IMR-90 (cell line): ENCODE measurements around the gene GXYLT1. TPM values are rescaled to one million over a fixed set of nuclear protein-coding genes. Genes with fewer than 3 reads are reported as not detected.

Experiments
- ATAC-seq: fragments of 200-7000 bp; cut with Tn5 transposase; 2 replicates; pipeline ENCODE4 v1.9.1; 2020; ENCODE audit warnings: low read depth, mild to moderate bottlenecking, moderate library complexity
- BruUV-seq: library from RNA; stranded (reverse); fragments of 400-500 nt; replicated peaks from 2 replicates; lab custom pipeline; 2021; lab: Mats Ljungman, UMichigan
- CTCF ChIA-PET: fragments of 300-600 bp; formaldehyde crosslinking; extraction: SDS; loops from one replicate; lab custom pipeline; 2021; ENCODE audit warnings: antibody characterized with exemption; lab: Yijun Ruan, JAX
- POLR2A ChIA-PET: fragments of 300-600 bp; sonication (Branson Sonifier 250); formaldehyde crosslinking; loops from one replicate; lab custom pipeline; 2022; ENCODE audit warnings: antibody characterized with exemption; ENCODE audit not compliant: unreplicated experiment; lab: Charles Lee
- DNase-seq: peaks from one replicate; pipeline ENCODE4 v3.0.0; 2013
- H2AFZ ChIP-seq: replicated peaks from 2 replicates; pipeline ENCODE3; 2013; ENCODE audit warnings: low read length, mild to moderate bottlenecking; ENCODE audit not compliant: poor library complexity
- H2AK5ac ChIP-seq: 2 replicates; pipeline ENCODE4 v1.6.1; 2013; ENCODE audit warnings: low read depth, low read length, inconsistent platforms
- H2AK9ac ChIP-seq: replicated peaks from 2 replicates; pipeline ENCODE3; 2013; ENCODE audit warnings: mild to moderate bottlenecking, low read depth, low read length, moderate library complexity; ENCODE audit not compliant: poor library complexity
- H2BK120ac ChIP-seq: 2 replicates; pipeline ENCODE4 v1.6.1; 2013; ENCODE audit warnings: low read depth, low read length, inconsistent platforms
- H2BK15ac ChIP-seq: 3 replicates; pipeline ENCODE4 v1.6.1; 2013; ENCODE audit warnings: low read depth, low read length, inconsistent platforms
- H2BK20ac ChIP-seq: 2 replicates; pipeline ENCODE4 v1.6.1; 2013; ENCODE audit warnings: low read depth, mild to moderate bottlenecking, inconsistent platforms, low read length, moderate library complexity
- H2BK5ac ChIP-seq: 2 replicates; pipeline ENCODE4 v1.6.1; 2013; ENCODE audit warnings: mild to moderate bottlenecking, low read depth, low read length, inconsistent platforms; ENCODE audit not compliant: poor library complexity, severe bottlenecking
- H3K14ac ChIP-seq: replicated peaks from 2 replicates; pipeline ENCODE4 v1.6.1; 2013; ENCODE audit warnings: low read depth, low read length, inconsistent platforms
- H3K18ac ChIP-seq: 2 replicates; pipeline ENCODE4 v1.6.1; 2013; ENCODE audit warnings: low read depth, low read length, control low read depth
- H3K23ac ChIP-seq: 2 replicates; pipeline ENCODE4 v1.6.1; 2013; ENCODE audit warnings: low read depth, low read length, inconsistent platforms
- H3K27ac ChIP-seq: 2 replicates; pipeline ENCODE4 v1.5.1; 2013; ENCODE audit warnings: mild to moderate bottlenecking, control low read depth, low read length; ENCODE audit not compliant: insufficient read depth
- H3K27me3 ChIP-seq: 2 replicates; pipeline ENCODE4 v1.6.1; 2013; ENCODE audit warnings: low read length; ENCODE audit not compliant: control insufficient read depth, insufficient read depth
- H3K36me3 ChIP-seq: 2 replicates; pipeline ENCODE4 v1.6.1; 2013; ENCODE audit warnings: low read length, mixed read lengths; ENCODE audit not compliant: control insufficient read depth, insufficient read depth
- H3K4ac ChIP-seq: 2 replicates; pipeline ENCODE4 v1.6.1; 2013; ENCODE audit warnings: low read depth, low read length, inconsistent platforms
- H3K4me1 ChIP-seq: 2 replicates; pipeline ENCODE4 v1.6.1; 2013; ENCODE audit warnings: low read length, mixed read lengths; ENCODE audit not compliant: control insufficient read depth, insufficient read depth
- H3K4me2 ChIP-seq: 2 replicates; pipeline ENCODE4 v1.6.1; 2013; ENCODE audit warnings: low read depth, mild to moderate bottlenecking, control low read depth, low read length, moderate library complexity
- H3K4me3 ChIP-seq: 2 replicates; pipeline ENCODE4 v1.5.1; 2013; ENCODE audit warnings: low read depth, mild to moderate bottlenecking, control low read depth, low read length, moderate library complexity; ENCODE audit not compliant: insufficient read depth
- H3K56ac ChIP-seq: 2 replicates; pipeline ENCODE4 v1.6.1; 2013; ENCODE audit warnings: low read length, inconsistent platforms; ENCODE audit not compliant: insufficient read depth; ENCODE audit errors: extremely low read depth
- H3K79me1 ChIP-seq, 2 experiments: 2 replicates each; pipeline ENCODE4 v1.6.1; 2013; ENCODE audit warnings: low read length in 2 of 2, inconsistent platforms in 1 of 2, low read depth in 1 of 2
- H3K9ac ChIP-seq: 2 replicates; pipeline ENCODE4 v1.6.1; 2013; ENCODE audit warnings: low read depth, low read length, control low read depth
- H3K9me1 ChIP-seq: 2 replicates; pipeline ENCODE4 v1.6.1; 2013; ENCODE audit warnings: low read length, inconsistent platforms; ENCODE audit not compliant: insufficient read depth
- H3K9me3 ChIP-seq: 2 replicates; pipeline ENCODE4 v1.6.1; 2013; ENCODE audit warnings: low read length; ENCODE audit not compliant: control insufficient read depth, insufficient read depth
- H4K20me1 ChIP-seq: 2 replicates; pipeline ENCODE4 v1.6.1; 2013; ENCODE audit warnings: low read length, inconsistent platforms; ENCODE audit not compliant: insufficient read depth
- H4K5ac ChIP-seq: 2 replicates; pipeline ENCODE4 v1.6.1; 2013; ENCODE audit warnings: mild to moderate bottlenecking, low read depth, low read length, control low read depth
- H4K8ac ChIP-seq, 2 experiments: 2 replicates each; pipeline ENCODE4 v1.6.1; 2013; ENCODE audit warnings: low read depth in 2 of 2, low read length in 2 of 2, control low read depth in 1 of 2, inconsistent platforms in 1 of 2
- H4K91ac ChIP-seq: 2 replicates; pipeline ENCODE4 v1.6.1; 2013; ENCODE audit warnings: low read depth, low read length, inconsistent platforms; ENCODE audit not compliant: insufficient read depth
- FOS ChIP-seq: fragments of 150-350 bp; IDR thresholded peaks from 2 replicates; pipeline ENCODE4 v1.6.1; 2016; ENCODE audit warnings: low read depth, low read length
- MXI1 ChIP-seq: IDR thresholded peaks from 2 replicates; pipeline ENCODE4 v1.6.1; 2012; ENCODE audit warnings: low read depth, mild to moderate bottlenecking, low read length, moderate library complexity, borderline replicate concordance
- POLR2A ChIP-seq: IDR thresholded peaks from 2 replicates; pipeline ENCODE4 v1.6.1; 2012; ENCODE audit warnings: mild to moderate bottlenecking, low read depth, low read length
- WGBS, 2 experiments: methylation state at CpG; one replicate each; pipeline versions ENCODE4 v1.1.5 to v1.1.7; 2013; ENCODE audit warnings: missing lambda C conversion rate in 2 of 2; ENCODE audit not compliant: insufficient read length in 1 of 2; ENCODE audit errors: extremely low coverage in 2 of 2; 5-methylcytosine and 5-hydroxymethylcytosine counted together
- dilution Hi-C: fragments of 300-500 bp; cut with HindIII; formaldehyde crosslinking; loops from one replicate; pipeline ENCODE4 v1.14.3; 2018; ENCODE audit warnings: low sequenced_read_pairs; ENCODE audit not compliant: unreplicated experiment
- in situ Hi-C: fragments of 300-500 bp; cut with MboI; formaldehyde crosslinking; loops from 3 replicates; pipeline ENCODE4 v1.14.3; 2019; ENCODE audit warnings: low sequenced_read_pairs, inconsistent platforms, mixed read lengths
- intact Hi-C: fragments of 100-400 bp; cut with micrococcal nuclease; formaldehyde crosslinking; loops from 2 replicates; pipeline ENCODE4 v1.10.0; 2022
- polyA plus RNA-seq, 3 experiments: library from polyadenylated mRNA; depleted of rRNA; stranded (reverse); fragments of >200 nt; gene quantifications; 2 replicates each; pipeline ENCODE4 v1.2.3, GENCODE V29; 2012; ENCODE audit warnings: low replicate concordance in 1 of 3
- total RNA-seq: library from RNA; depleted of rRNA; stranded (reverse); fragments of >200 nt; gene quantifications from 2 replicates; pipeline ENCODE4 v1.2.3, GENCODE V29; 2012

The GXYLT1 gene
- total and polyA plus RNA-seq, 2 of the 4 experiments (the other 2 are of a cell fraction): 8.5 to 8.6 TPM

DNA sequence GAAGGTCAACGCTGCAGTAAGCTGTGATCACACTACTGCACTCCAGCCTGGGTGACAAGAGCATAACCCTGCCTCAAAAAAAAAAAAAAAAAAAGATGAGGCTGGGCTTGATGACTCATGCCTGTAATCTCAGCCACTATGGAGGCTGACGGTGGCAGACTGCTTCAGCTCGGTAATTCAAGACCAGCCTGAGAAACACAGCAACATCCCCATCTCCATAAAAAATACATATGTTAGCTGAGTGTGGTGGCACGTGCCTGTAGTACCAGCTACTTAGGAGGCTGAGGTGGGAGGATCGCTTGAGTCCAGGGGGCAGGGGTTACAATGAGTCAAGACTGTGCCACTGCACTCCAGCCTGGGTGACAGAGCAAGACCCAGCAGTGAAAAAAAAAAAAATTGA is 50.4 kb downstream of the GXYLT1 start:
- Histone ChIP-seq H3K14ac (0 out of 2 replicates have a peak overlapping the region, but pooled peaks have one; percentile 59), H3K23ac (no peak overlapping the region), H3K18ac (no peak overlapping the region), H2AFZ (peak overlapping the region; percentile 76), H2BK20ac (no peak overlapping the region), H3K4me2 (no peak overlapping the region), H3K4me3 (no peak overlapping the region), H2AK5ac (no peak overlapping the region), H4K8ac (no peak overlapping the region; a peak in 1 of 4 replicates), H3K9ac (no peak overlapping the region), H3K27me3 (no peaks in the 10 kb centered on the region), H3K27ac (no peak overlapping the region), H2AK9ac (no peak overlapping the region), H2BK15ac (no peak overlapping the region), H3K9me3 (no peaks in the 10 kb centered on the region), H2BK5ac (no peak overlapping the region), H4K20me1 (no peaks in the 10 kb centered on the region), H2BK120ac (no peak overlapping the region), H3K36me3 (no peaks in the 10 kb centered on the region), H3K79me1 (peaks cover 4 to 7% of the 10 kb centered on the region in 2 experiments; a peak in 3 of 4 replicates), H3K56ac (no peak overlapping the region), H3K4me1 (no peaks in the 10 kb centered on the region; the same call in 1 of the 2 replicates), H3K4ac (no peak overlapping the region), H3K9me1 (no peaks in the 10 kb centered on the region), H4K5ac (no peak overlapping the region), H4K91ac (no peak overlapping the region)
- DNase-seq: peak; percentile 72
- ChIA-PET CTCF (interaction anchor here (0.6 kb wide), 2 partner anchors 9 to 1764 kb away, joined by 4 to 8 read pairs; no protein-coding TSS in a partner anchor), POLR2A (no interaction called here)
- no CpG with 5 or more reads among the region's 5 CpGs for WGBS, 2 experiments
- in situ Hi-C loops (no loop called here), dilution Hi-C loops (no loop called here), intact Hi-C loops (no loop called here)
- ATAC-seq: peak; percentile 81
- TF ChIP-seq POLR2A (no peak), FOS (peak; percentile 85), MXI1 (no peak)
- BruUV-seq: no TSS peak
